GM18505 (cell line): ENCODE measurements around the gene BUB1B.
A peak's percentile ranks its signal among the peaks of the same experiment; 100 is the strongest.
"Not testable (repeated sequence)": the region's sequence is repeated elsewhere in the genome, so short reads cannot be mapped to it uniquely, and the experiment has no call there.

Experiments used
- ATAC-seq: cut with Tn5 transposase; IDR thresholded peaks from one replicate; pipeline ENCODE4 v1.9.1; 2021; ENCODE audit not compliant: unreplicated experiment
- POLR2A ChIP-seq: IDR thresholded peaks from 4 replicates; pipeline ENCODE4 v1.6.1; 2011; ENCODE audit warnings: borderline replicate concordance; ENCODE audit not compliant: insufficient read depth, insufficient read length; ENCODE audit errors: extremely low read depth

Gene BUB1B

GRCh38 chr15:40160689-40161688 lies at the start of gene BUB1B:
BUB1B (plus strand) TSS chr15:40161069; CDS start chr15:40161221, 152 bp downstream.
- peak; percentile 81 for ATAC-seq
- peak; percentile 65 for TF ChIP-seq POLR2A

GRCh38 chr15:40111888-40112287 lies 49.0 kb upstream of the BUB1B start:
- TF ChIP-seq POLR2A, result no peak
- ATAC-seq, result no peak

GRCh38 chr15:40112789-40113188 lies 48.1 kb upstream of the BUB1B start:
- no peak for ATAC-seq
- TF ChIP-seq POLR2A, result no peak

- TF ChIP-seq POLR2A, result no peak
- no peak for ATAC-seq
Observed at GRCh38 chr15:40114218-40114617, 46.7 kb upstream of the BUB1B start.

- ATAC-seq, result not testable (repeated sequence)
Observed at GRCh38 chr15:40115106-40115505, 45.8 kb upstream of the BUB1B start.

- TF ChIP-seq POLR2A, result peak; percentile 60
- ATAC-seq, result peak; percentile 88
Observed at GRCh38 chr15:40115670-40116093, 45.2 kb upstream of the BUB1B start.

- TF ChIP-seq POLR2A, result no peak
- no peak for ATAC-seq
Observed at GRCh38 chr15:40118473-40118872, 42.4 kb upstream of the BUB1B start.

GRCh38 chr15:40121911-40122638 lies 38.8 kb upstream of the BUB1B start:
- TF ChIP-seq POLR2A, result no peak
- no peak for ATAC-seq

GRCh38 chr15:40122989-40123388 lies 37.9 kb upstream of the BUB1B start:
- ATAC-seq, result not testable (repeated sequence)

GRCh38 chr15:40123863-40124262 lies 37.0 kb upstream of the BUB1B start:
- not testable (repeated sequence) for ATAC-seq

- not testable (repeated sequence) for ATAC-seq
Observed at GRCh38 chr15:40124333-40124732, 36.5 kb upstream of the BUB1B start.

GRCh38 chr15:40124807-40125285 lies 36.0 kb upstream of the BUB1B start:
- not testable (repeated sequence) for ATAC-seq

GRCh38 chr15:40125950-40126349 lies 34.9 kb upstream of the BUB1B start:
- no peak for ATAC-seq
- no peak for TF ChIP-seq POLR2A
